ENCODE measurements around the gene POMGNT1. TPM values are rescaled to one million over a fixed set of nuclear protein-coding genes. Genes with fewer than 3 reads are reported as not detected.

Gene POMGNT1
- total RNA-seq, 2 experiments from 2014 or later = 32.2 to 37.6 TPM

GRCh38 chr1:46203738-46204405, 5.6 kb upstream of the POMGNT1 start:
- Mint-ChIP-seq H3K27ac (no peak overlapping the region), H3K4me1 (peaks cover 11% of the 10 kb centered on the region), H3K4me3 (peak overlapping the region; percentile 71), H3K27me3 (no peaks in the 10 kb centered on the region), H3K36me3 (no peaks in the 10 kb centered on the region), H3K9me3 (ENCODE audit: low read depth) (no peaks in the 10 kb centered on the region)
- ATAC-seq = no peak
- DNase-seq = no peak
- CTCF ChIA-PET = interaction anchor here (0.6 to 2.3 kb wide), 3 partner anchors 20 to 634 kb away, joined by 3 to 11 read pairs (median 3); no protein-coding TSS in a partner anchor

- CTCF ChIA-PET = interaction anchor here (0.6 to 2.6 kb wide), 5 partner anchors 17 to 104 kb away, joined by 3 to 9 read pairs (median 5); partner anchors contain the start of gene LRRC41
- Mint-ChIP-seq H3K27ac (no peak overlapping the region), H3K9me3 (ENCODE audit: low read depth) (no peaks in the 10 kb centered on the region), H3K4me1 (peaks cover 21% of the 10 kb centered on the region), H3K36me3 (no peaks in the 10 kb centered on the region), H3K4me3 (peak overlapping the region; percentile 88), H3K27me3 (no peaks in the 10 kb centered on the region)
- ATAC-seq = no peak
- DNase-seq = no peak
These were observed 1.1 kb upstream of the POMGNT1 start for GRCh38 chr1:46199233-46199749.

- CTCF ChIA-PET = no interaction called here
- no peaks in the 10 kb centered on the region for H3K36me3 Mint-ChIP-seq
- H3K27ac Mint-ChIP-seq = peak overlapping the region; percentile 71
- no peak for DNase-seq
- peak overlapping the region; percentile 88 for H3K4me3 Mint-ChIP-seq
- peaks cover 16% of the 10 kb centered on the region for H3K4me1 Mint-ChIP-seq
- H3K9me3 Mint-ChIP-seq (ENCODE audit: low read depth) = no peaks in the 10 kb centered on the region
- no peak for ATAC-seq
- no peaks in the 10 kb centered on the region for H3K27me3 Mint-ChIP-seq
These were observed 672 bp downstream of the POMGNT1 start for GRCh38 chr1:46197560-46197963.

GRCh38 chr1:46196609-46197008, 1.6 kb downstream of the POMGNT1 start:
- CTCF ChIA-PET = interaction anchor here (1.9 kb wide), 1 partner anchor 27 kb away, joined by 4 read pairs; no protein-coding TSS in a partner anchor
- Mint-ChIP-seq H3K27ac (no peak overlapping the region), H3K27me3 (no peaks in the 10 kb centered on the region), H3K9me3 (ENCODE audit: low read depth) (no peaks in the 10 kb centered on the region), H3K36me3 (no peaks in the 10 kb centered on the region), H3K4me1 (peaks cover 16% of the 10 kb centered on the region), H3K4me3 (no peak overlapping the region)
- DNase-seq (no peak), ATAC-seq (no peak)

- no peaks in the 10 kb centered on the region for H3K9me3 Mint-ChIP-seq (ENCODE audit: low read depth)
- H3K36me3 Mint-ChIP-seq = no peaks in the 10 kb centered on the region
- peaks cover 15% of the 10 kb centered on the region for H3K4me1 Mint-ChIP-seq
- CTCF ChIA-PET = interaction anchor here (1.6 kb wide), 1 partner anchor 153 kb away, joined by 4 read pairs; no protein-coding TSS in a partner anchor
- no peak overlapping the region for H3K27ac Mint-ChIP-seq
- DNase-seq = no peak
- H3K4me3 Mint-ChIP-seq = no peak overlapping the region
- no peak for ATAC-seq
- no peaks in the 10 kb centered on the region for H3K27me3 Mint-ChIP-seq
These were observed 3.5 kb downstream of the POMGNT1 start for GRCh38 chr1:46194641-46195193.

GRCh38 chr1:46193984-46194570, 4.2 kb downstream of the POMGNT1 start:
- DNase-seq (no peak), ATAC-seq (no peak)
- Mint-ChIP-seq H3K4me3 (no peak overlapping the region), H3K27me3 (no peaks in the 10 kb centered on the region), H3K27ac (no peak overlapping the region), H3K9me3 (ENCODE audit: low read depth) (no peaks in the 10 kb centered on the region), H3K36me3 (no peaks in the 10 kb centered on the region), H3K4me1 (peaks cover 10% of the 10 kb centered on the region)
- CTCF ChIA-PET = interaction anchor here (1.6 kb wide), 1 partner anchor 154 kb away, joined by 4 read pairs; no protein-coding TSS in a partner anchor

GRCh38 chr1:46193285-46193684, 4.9 kb downstream of the POMGNT1 start:
- no peaks in the 10 kb centered on the region for H3K36me3 Mint-ChIP-seq
- no peaks in the 10 kb centered on the region for H3K9me3 Mint-ChIP-seq (ENCODE audit: low read depth)
- no peak overlapping the region for H3K27ac Mint-ChIP-seq
- CTCF ChIA-PET = no interaction called here
- no peak for ATAC-seq
- no peak for DNase-seq
- H3K4me3 Mint-ChIP-seq = no peak overlapping the region
- peaks cover 8% of the 10 kb centered on the region for H3K4me1 Mint-ChIP-seq
- no peaks in the 10 kb centered on the region for H3K27me3 Mint-ChIP-seq

- Mint-ChIP-seq H3K9me3 (ENCODE audit: low read depth) (no peaks in the 10 kb centered on the region), H3K27ac (no peak overlapping the region), H3K36me3 (no peaks in the 10 kb centered on the region), H3K4me3 (no peak overlapping the region), H3K27me3 (no peaks in the 10 kb centered on the region), H3K4me1 (peaks cover 1% of the 10 kb centered on the region)
- CTCF ChIA-PET = interaction anchor here (0.8 kb wide), 1 partner anchor 11 kb away, joined by 3 read pairs; no protein-coding TSS in a partner anchor
- DNase-seq = no peak
- ATAC-seq = no peak
These were observed 6.1 kb downstream of the POMGNT1 start for GRCh38 chr1:46192171-46192570.

GRCh38 chr1:46191033-46191701, 7.1 kb downstream of the POMGNT1 start:
- no peak overlapping the region for H3K27ac Mint-ChIP-seq
- no peaks in the 10 kb centered on the region for H3K4me1 Mint-ChIP-seq
- H3K36me3 Mint-ChIP-seq = no peaks in the 10 kb centered on the region
- ATAC-seq (no peak), DNase-seq (no peak)
- H3K9me3 Mint-ChIP-seq (ENCODE audit: low read depth) = no peaks in the 10 kb centered on the region
- CTCF ChIA-PET = interaction anchor here (1.2 to 2.9 kb wide), 2 partner anchors 32 to 34 kb away, joined by 3 to 8 read pairs; no protein-coding TSS in a partner anchor
- H3K4me3 Mint-ChIP-seq = no peak overlapping the region
- no peaks in the 10 kb centered on the region for H3K27me3 Mint-ChIP-seq

- Mint-ChIP-seq H3K9me3 (ENCODE audit: low read depth) (no peaks in the 10 kb centered on the region), H3K36me3 (no peaks in the 10 kb centered on the region), H3K4me3 (no peak overlapping the region), H3K27me3 (no peaks in the 10 kb centered on the region), H3K4me1 (no peaks in the 10 kb centered on the region), H3K27ac (no peak overlapping the region)
- CTCF ChIA-PET = interaction anchor here (1.2 to 2.9 kb wide), 2 partner anchors 33 to 35 kb away, joined by 3 to 8 read pairs; no protein-coding TSS in a partner anchor
- no peak for DNase-seq
- no peak for ATAC-seq
These were observed 7.7 kb downstream of the POMGNT1 start for GRCh38 chr1:46190539-46190938.

- CTCF ChIA-PET = no interaction called here
- no peak for ATAC-seq
- Mint-ChIP-seq H3K9me3 (ENCODE audit: low read depth) (no peaks in the 10 kb centered on the region), H3K27me3 (no peaks in the 10 kb centered on the region), H3K4me3 (no peak overlapping the region), H3K27ac (no peak overlapping the region), H3K4me1 (peaks cover 5% of the 10 kb centered on the region), H3K36me3 (no peaks in the 10 kb centered on the region)
- DNase-seq = no peak
These were observed 9.8 kb downstream of the POMGNT1 start for GRCh38 chr1:46188295-46189030.

- no peaks in the 10 kb centered on the region for H3K9me3 Mint-ChIP-seq (ENCODE audit: low read depth)
- CTCF ChIA-PET = no interaction called here
- ATAC-seq (no peak), DNase-seq (no peak)
- no peak overlapping the region for H3K27ac Mint-ChIP-seq
- peaks cover 5% of the 10 kb centered on the region for H3K4me1 Mint-ChIP-seq
- no peak overlapping the region for H3K4me3 Mint-ChIP-seq
- no peaks in the 10 kb centered on the region for H3K36me3 Mint-ChIP-seq
- no peaks in the 10 kb centered on the region for H3K27me3 Mint-ChIP-seq
These were observed 10.9 kb downstream of the POMGNT1 start for GRCh38 chr1:46187106-46187869.
